GM13976 (cell line): ENCODE measurements around the gene MINDY3.

Experiments
- DNase-seq: peaks from one replicate; pipeline ENCODE4 v3.0.0; 2012; ENCODE audit warnings: low spot score
- CTCF ChIP-seq: IDR thresholded peaks from 2 replicates; pipeline ENCODE4 v1.5.1; 2012; ENCODE audit warnings: borderline replicate concordance, mild to moderate bottlenecking; ENCODE audit not compliant: insufficient read depth; ENCODE audit errors: extremely low read depth, missing control alignments, control extremely low read depth
- in situ Hi-C: fragments of 300-500 bp; cut with MboI; formaldehyde crosslinking; loops from one replicate; pipeline ENCODE4 v1.12.0; 2022; ENCODE audit warnings: low sequenced_read_pairs, mixed read lengths, inconsistent platforms; ENCODE audit not compliant: unreplicated experiment

The MINDY3 gene

DNA sequence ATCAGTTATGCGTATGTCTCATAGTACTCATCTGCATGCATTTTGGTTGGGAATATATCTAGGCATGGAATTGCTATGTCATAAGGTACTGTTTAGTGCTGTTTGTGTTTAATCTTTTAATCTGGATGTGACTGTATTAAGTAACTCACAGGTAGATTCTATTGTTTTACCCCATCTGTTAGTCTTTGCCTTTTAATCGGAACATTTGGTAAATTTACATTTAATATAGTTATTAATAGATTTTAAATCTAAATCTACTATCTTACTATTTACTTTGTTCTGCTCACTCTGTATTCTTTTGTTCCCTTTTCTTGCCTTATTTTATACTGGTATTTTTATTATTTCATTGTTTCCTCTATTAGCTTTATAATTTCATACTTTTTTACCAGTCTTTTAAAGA is 130.0 kb downstream of the MINDY3 start:
- in situ Hi-C loops: no loop called here
- DNase-seq: no peak
- TF ChIP-seq CTCF: no peak

DNA sequence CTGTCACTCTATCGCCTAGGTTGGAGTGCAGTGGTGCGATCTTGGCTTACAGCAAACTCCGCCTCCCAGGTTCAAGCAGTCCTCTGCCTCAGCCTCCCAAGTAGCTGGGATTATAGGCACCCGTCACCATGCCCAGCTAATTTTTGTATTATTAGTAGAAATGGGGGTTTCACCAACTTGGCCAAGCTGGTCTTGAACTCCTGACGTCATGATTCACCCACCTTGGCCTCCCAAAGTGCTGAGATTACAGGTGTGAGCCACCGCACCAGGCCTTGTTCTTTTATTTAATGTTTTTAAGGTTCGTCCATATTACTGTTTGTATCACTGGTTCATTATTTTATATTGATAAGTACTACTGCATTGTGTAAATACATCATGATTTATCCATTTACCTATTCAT is 130.4 kb downstream of the MINDY3 start:
- no peak for TF ChIP-seq CTCF
- no peak for DNase-seq
- in situ Hi-C loops: loop anchor here (10.0 kb wide), 1 partner anchor 295 kb away; no protein-coding TSS in a partner anchor
